Muscle of leg (tissue), 11 donors: Measurements from ENCODE around the gene GALNT6. TPM values are rescaled to one million over a fixed set of nuclear protein-coding genes. Genes with fewer than 3 reads are reported as not detected.

Experiments
- DNase-seq: peaks from one replicate; pipeline ENCODE4 v3.0.0; 2013
- H3K27ac ChIP-seq: one replicate; pipeline ENCODE4 v1.5.1; 2013; ENCODE audit warnings: mild to moderate bottlenecking, low read length, control low read depth
- H3K27me3 ChIP-seq: one replicate; pipeline ENCODE4 v1.6.1; 2013; ENCODE audit warnings: low read length; ENCODE audit not compliant: control insufficient read depth, insufficient read depth
- H3K36me3 ChIP-seq: one replicate; pipeline ENCODE4 v1.6.1; 2013; ENCODE audit warnings: low read length; ENCODE audit not compliant: control insufficient read depth, insufficient read depth
- H3K4me1 ChIP-seq: one replicate; pipeline ENCODE4 v1.6.1; 2013; ENCODE audit warnings: low read length; ENCODE audit not compliant: control insufficient read depth, insufficient read depth
- H3K4me3 ChIP-seq: one replicate; pipeline ENCODE4 v1.5.1; 2013; ENCODE audit warnings: low read length, control low read depth
- H3K9me3 ChIP-seq: replicated peaks from 2 replicates; pipeline ENCODE4 v1.6.1; 2013; ENCODE audit warnings: low read depth, low read length; ENCODE audit not compliant: control insufficient read depth
- WGBS: methylation state at CpG from one replicate; pipeline ENCODE4 v1.1.5; 2013; ENCODE audit warnings: missing lambda C conversion rate; ENCODE audit not compliant: insufficient coverage; 5-methylcytosine and 5-hydroxymethylcytosine counted together
- polyA plus RNA-seq, 8 donors: library from polyadenylated mRNA; unstranded; fragments of 120-200 nt; gene quantifications; one replicate each; pipeline versions ENCODE4 v1.2.1 to v1.2.3, GENCODE V29; 2013; ENCODE audit warnings: inconsistent platforms in 1 of 8, low replicate concordance in 1 of 8; ENCODE audit not compliant: insufficient read length in 8 of 8, insufficient read depth in 1 of 8
- total RNA-seq: library from RNA; stranded (reverse); fragments of 120-200 nt; gene quantifications from one replicate; pipeline ENCODE4 v1.2.4, GENCODE V29; 2013

Gene GALNT6
- total and polyA plus RNA-seq, 9 donors, result 0.32 to 1.1 (median 0.50) TPM

DNA sequence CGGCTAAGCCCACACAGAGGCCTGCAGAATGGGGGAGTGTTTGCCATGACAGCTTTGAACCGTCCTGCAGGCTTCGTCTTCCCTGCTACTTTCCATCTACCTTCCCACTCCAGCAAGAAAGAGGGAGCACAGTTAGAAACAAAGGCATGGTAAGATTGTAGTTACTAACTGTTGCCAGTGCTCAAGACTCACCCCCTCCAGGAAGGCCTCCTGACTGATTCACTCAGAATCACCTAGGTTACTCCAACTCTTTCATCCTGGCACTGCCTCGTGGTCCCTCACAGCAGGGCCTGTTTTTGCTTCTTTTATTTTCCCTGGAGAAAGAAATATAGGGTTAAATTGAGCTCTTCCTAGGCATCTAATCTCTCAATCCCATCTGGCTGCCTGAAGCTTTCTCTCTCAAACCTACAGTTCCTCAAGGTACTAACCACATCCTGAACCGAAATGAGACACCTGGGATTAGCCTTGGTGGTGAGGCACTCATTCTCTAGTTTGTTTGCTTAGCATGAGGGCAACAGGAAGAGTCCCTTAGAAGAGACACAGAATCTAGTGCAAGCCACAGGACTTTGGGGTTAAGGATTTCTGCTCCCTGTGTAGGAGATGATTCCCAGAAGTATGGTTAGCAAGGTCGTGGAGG, 7.8 kb downstream of the GALNT6 start:
- no peak for DNase-seq
- Histone ChIP-seq H3K4me1 (peaks cover 6% of the 10 kb centered on the region), H3K27ac (no peak overlapping the region), H3K9me3 (no peaks in the 10 kb centered on the region), H3K27me3 (peaks cover 7% of the 10 kb centered on the region), H3K36me3 (no peaks in the 10 kb centered on the region), H3K4me3 (no peak overlapping the region)
- WGBS, result no CpG with 5 or more reads among the region's 6 CpGs

DNA sequence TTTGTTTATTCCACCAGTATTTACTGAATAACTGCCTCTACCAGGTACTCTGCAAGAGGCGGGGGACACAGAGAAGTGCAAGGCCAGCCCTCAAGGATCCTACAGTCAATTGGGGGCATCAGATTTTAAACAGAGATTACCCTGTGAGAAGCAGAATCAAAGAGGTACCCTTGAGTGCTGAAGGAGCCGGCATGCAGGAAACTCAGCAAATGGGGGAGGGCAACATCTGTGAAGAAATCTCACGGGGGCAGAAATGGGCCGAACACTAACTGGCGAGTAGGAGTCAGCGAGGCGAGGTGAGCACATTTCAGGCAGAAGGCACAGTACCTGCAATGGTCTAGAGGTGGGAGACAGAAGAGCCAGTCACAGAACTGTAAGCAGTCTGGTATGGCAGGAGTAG, 9.0 kb downstream of the GALNT6 start:
- Histone ChIP-seq H3K9me3 (no peaks in the 10 kb centered on the region), H3K4me1 (peaks cover 6% of the 10 kb centered on the region), H3K27ac (no peak overlapping the region), H3K4me3 (no peak overlapping the region), H3K27me3 (peaks cover 7% of the 10 kb centered on the region), H3K36me3 (no peaks in the 10 kb centered on the region)
- DNase-seq, result no peak
- WGBS, result 56% methylated on average over 7 of the region's 7 CpGs

DNA sequence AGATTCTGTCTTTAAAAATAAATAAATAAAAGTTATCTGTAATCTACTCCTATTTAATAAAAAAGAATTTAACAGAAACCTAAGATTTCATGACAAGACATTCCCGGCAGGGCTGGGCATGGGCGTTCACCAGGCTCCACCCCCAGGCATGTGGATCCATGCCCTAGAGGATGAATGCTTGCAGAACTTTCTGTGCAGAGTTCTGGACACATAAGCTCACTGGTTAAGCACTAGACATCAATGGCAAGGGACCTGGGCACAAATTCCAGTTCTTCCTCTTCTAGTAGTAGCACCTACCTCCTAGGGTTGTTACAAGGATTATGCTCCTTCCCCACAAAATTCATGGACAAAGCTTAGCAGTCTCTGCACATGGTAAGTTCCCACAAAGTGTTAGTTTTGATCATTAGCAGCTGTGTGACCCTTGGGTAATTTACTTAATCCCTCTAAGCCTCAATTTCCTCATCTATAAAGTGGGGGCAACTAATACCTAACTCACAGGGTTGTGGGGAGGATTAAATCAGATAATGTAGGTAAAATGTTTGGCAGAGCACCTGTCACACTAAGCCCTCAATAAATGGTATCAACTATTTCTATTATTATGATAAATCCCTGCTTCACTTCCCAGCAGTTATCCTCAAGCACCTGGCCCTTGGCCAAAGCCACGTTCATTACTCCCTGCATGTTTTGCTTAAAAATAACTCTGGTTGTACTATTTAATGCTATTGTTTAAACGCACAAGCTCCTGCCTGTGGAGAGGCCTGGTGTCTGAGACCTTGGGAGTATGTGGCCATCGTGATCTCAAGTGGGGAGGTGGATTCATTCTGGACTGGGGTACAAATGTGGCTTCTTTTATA, 9.8 kb downstream of the GALNT6 start:
- Histone ChIP-seq H3K27ac (no peak overlapping the region), H3K4me3 (no peak overlapping the region), H3K9me3 (no peaks in the 10 kb centered on the region), H3K36me3 (no peaks in the 10 kb centered on the region), H3K4me1 (peaks cover 6% of the 10 kb centered on the region), H3K27me3 (peaks cover 7% of the 10 kb centered on the region)
- 44% methylated on average over 2 of the region's 5 CpGs for WGBS
- peak; percentile 52 for DNase-seq

GRCh38 chr12:51379571-51379970, 11.6 kb downstream of the GALNT6 start:
- H3K36me3 ChIP-seq, result no peaks in the 10 kb centered on the region
- no peak overlapping the region for H3K27ac ChIP-seq
- H3K4me1 ChIP-seq, result peaks cover 6% of the 10 kb centered on the region
- H3K27me3 ChIP-seq, result peaks cover 2% of the 10 kb centered on the region
- no peak for DNase-seq
- no peaks in the 10 kb centered on the region for H3K9me3 ChIP-seq
- H3K4me3 ChIP-seq, result no peak overlapping the region
- 95% methylated on average over 8 of the region's 11 CpGs for WGBS

- H3K27me3 ChIP-seq, result peaks cover 2% of the 10 kb centered on the region
- H3K4me1 ChIP-seq, result peaks cover 6% of the 10 kb centered on the region
- H3K4me3 ChIP-seq, result no peak overlapping the region
- H3K27ac ChIP-seq, result no peak overlapping the region
- WGBS, result 100% methylated on average over 2 of the region's 2 CpGs
- H3K9me3 ChIP-seq, result no peaks in the 10 kb centered on the region
- no peaks in the 10 kb centered on the region for H3K36me3 ChIP-seq
- DNase-seq, result no peak
Observed at GRCh38 chr12:51378749-51379148, 12.5 kb downstream of the GALNT6 start.

GRCh38 chr12:51377099-51377984, 13.9 kb downstream of the GALNT6 start:
- WGBS, result 80% methylated on average over 6 of the region's 11 CpGs
- H3K36me3 ChIP-seq, result no peaks in the 10 kb centered on the region
- no peaks in the 10 kb centered on the region for H3K9me3 ChIP-seq
- peak; percentile 59 for DNase-seq
- H3K27me3 ChIP-seq, result peaks cover 2% of the 10 kb centered on the region
- no peak overlapping the region for H3K27ac ChIP-seq
- peaks cover 6% of the 10 kb centered on the region for H3K4me1 ChIP-seq
- no peak overlapping the region for H3K4me3 ChIP-seq

- no peak overlapping the region for H3K27ac ChIP-seq
- no peak for DNase-seq
- 43% methylated on average over 3 of the region's 5 CpGs for WGBS
Observed at GRCh38 chr12:51374856-51375255, 16.4 kb downstream of the GALNT6 start.

DNA sequence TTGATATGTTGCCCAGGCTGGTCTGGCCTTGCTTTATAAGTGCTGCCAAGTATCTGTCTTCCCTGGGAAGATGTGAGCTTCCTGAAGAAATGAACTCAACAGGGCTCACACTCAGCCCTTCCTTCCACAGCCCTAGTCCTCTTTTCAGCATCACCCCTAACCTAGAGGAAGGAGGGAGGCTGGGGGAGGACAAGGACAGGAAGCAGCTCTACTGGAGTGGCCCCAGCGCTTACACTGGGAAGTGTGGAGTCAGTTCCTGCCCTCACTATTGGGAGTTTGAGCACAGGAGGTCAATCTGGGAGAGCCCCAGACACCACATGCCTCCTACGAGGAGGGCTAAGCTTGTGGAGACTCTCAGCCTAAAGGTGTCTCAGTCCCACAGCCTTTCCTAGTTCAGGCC, 16.8 kb downstream of the GALNT6 start:
- Histone ChIP-seq H3K4me3 (no peak overlapping the region), H3K36me3 (no peaks in the 10 kb centered on the region), H3K27me3 (peaks cover 2% of the 10 kb centered on the region), H3K9me3 (no peaks in the 10 kb centered on the region), H3K27ac (no peak overlapping the region), H3K4me1 (peaks cover 2% of the 10 kb centered on the region)
- 50% methylated on average over 1 of the region's 2 CpGs for WGBS
- DNase-seq, result no peak

More at GRCh38 chr12:51374856-51375255, 16.4 kb downstream of the GALNT6 start:
- Histone ChIP-seq H3K27me3 (peaks cover 2% of the 10 kb centered on the region), H3K4me3 (no peak overlapping the region), H3K9me3 (no peaks in the 10 kb centered on the region), H3K36me3 (no peaks in the 10 kb centered on the region), H3K4me1 (peaks cover 2% of the 10 kb centered on the region)

- H3K27ac ChIP-seq, result no peak overlapping the region
- DNase-seq, result no peak
- no CpG with 5 or more reads among the region's 3 CpGs for WGBS
- no peaks in the 10 kb centered on the region for H3K36me3 ChIP-seq
- H3K4me1 ChIP-seq, result peaks cover 2% of the 10 kb centered on the region
- H3K9me3 ChIP-seq, result no peaks in the 10 kb centered on the region
- no peak overlapping the region for H3K4me3 ChIP-seq
- no peaks in the 10 kb centered on the region for H3K27me3 ChIP-seq
Observed at GRCh38 chr12:51373187-51373586, 18.0 kb downstream of the GALNT6 start.

DNA sequence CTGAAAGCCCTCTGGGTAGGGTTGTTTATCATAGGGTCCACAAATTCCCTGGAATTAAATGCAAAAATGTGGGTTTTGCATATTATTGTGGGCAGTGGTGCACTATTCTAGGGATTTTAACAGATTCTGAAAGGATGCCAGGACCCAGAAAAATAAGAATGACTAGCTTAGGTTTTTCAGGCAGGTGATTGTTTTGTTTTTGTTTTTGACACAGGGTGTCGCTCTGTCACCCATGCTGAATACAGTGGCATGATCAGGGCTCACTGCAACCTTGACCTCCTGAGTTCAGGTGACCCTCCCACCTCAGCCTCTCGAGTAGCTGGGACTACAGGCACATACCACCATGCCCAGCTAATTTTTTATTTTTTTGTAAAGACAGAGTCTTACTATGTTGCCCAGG, 19.2 kb downstream of the GALNT6 start:
- H3K27ac ChIP-seq, result no peak overlapping the region
- no peaks in the 10 kb centered on the region for H3K9me3 ChIP-seq
- H3K36me3 ChIP-seq, result no peaks in the 10 kb centered on the region
- peaks cover 2% of the 10 kb centered on the region for H3K4me1 ChIP-seq
- H3K27me3 ChIP-seq, result no peaks in the 10 kb centered on the region
- WGBS, result 69% methylated on average over 2 of the region's 2 CpGs
- H3K4me3 ChIP-seq, result no peak overlapping the region
- no peak for DNase-seq
